SK-N-SH treated with all-trans-retinoic acid at 6 μM for 48 hours (cell line): ENCODE results near the gene RGL1.

Experiments used
- CSDC2 ChIP-seq: fragments of 250-450 bp; sonication (Bioruptor Pico); IDR thresholded peaks from 2 replicates; pipeline ENCODE4 v1.5.0; 2020; ENCODE audit warnings: mild to moderate bottlenecking, moderate library complexity
- OSR1 ChIP-seq: fragments of 250-450 bp; sonication (Bioruptor Pico); IDR thresholded peaks from 2 replicates; pipeline ENCODE4 v1.8.0; 2022; ENCODE audit warnings: moderate library complexity, mild to moderate bottlenecking, inconsistent platforms
- PPARA ChIP-seq: fragments of 250-450 bp; sonication (Bioruptor Pico); IDR thresholded peaks from 2 replicates; pipeline ENCODE4 v1.5.0; 2020; ENCODE audit warnings: mild to moderate bottlenecking, borderline replicate concordance
- TCF4 ChIP-seq: fragments of 250-450 bp; sonication (Bioruptor Pico); IDR thresholded peaks from 2 replicates; pipeline ENCODE4 v1.8.0; 2021; ENCODE audit warnings: mild to moderate bottlenecking, moderate library complexity, borderline replicate concordance

DNA sequence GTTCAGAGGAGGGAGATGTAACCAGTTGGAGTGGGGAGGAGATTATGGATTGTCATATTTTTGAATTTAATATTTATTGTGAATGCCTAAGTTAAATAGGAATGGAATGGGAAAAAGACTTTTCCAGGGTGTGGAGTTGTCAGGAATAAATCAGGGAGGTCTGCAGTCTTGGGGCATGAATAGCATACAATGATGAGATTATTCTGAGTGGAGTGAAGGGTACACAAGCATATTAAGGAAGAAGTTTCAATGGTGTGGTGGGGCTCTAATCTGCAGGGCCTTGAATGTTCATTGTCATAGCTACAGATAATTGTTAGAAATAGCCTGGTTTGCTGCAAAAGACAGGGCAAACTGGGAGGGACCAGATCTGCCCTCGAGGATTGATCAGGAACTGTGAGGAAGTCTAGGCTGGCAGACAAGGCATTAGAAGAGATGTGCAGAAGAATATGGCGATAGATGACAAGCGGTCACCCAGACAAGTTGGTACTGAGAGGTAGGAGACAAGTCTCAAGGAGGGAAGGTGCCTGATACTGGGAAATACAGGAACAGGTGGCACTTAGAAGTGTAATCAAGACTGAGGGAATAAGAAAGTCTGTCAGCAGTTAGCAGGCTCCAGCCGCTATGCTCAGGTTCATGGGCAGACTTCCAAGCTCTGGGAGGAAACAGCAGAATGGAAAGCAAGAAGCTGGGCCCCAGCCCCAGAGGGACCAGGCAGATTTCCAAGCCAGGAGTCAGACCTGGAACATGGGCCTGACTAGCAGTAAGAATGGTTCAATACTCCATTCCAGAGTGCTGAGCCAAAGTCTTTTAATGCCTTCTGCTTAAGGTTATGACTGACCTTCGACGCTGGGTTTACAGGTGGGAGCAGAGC, 20.9 kb upstream of the RGL1 start:
- TF ChIP-seq OSR1 (no peak), TCF4 (CRISPR knock-in tag) (no peak), PPARA (no peak), CSDC2 (no peak)
